SH-SY5Y (cell line): ENCODE results near the gene TOM1L1.

Source experiments
- GATA2 ChIP-seq: IDR thresholded peaks from 2 replicates; pipeline ENCODE4 v1.6.1; 2011; ENCODE audit warnings: mild to moderate bottlenecking, low read depth, low read length
- GATA3 ChIP-seq: IDR thresholded peaks from 2 replicates; pipeline ENCODE4 v1.6.1; 2011; ENCODE audit warnings: low read depth, mild to moderate bottlenecking, low read length, moderate library complexity

- TF ChIP-seq GATA3 (no peak), GATA2 (no peak)
Measured at GRCh38 chr17:54983260-54983659, 82.6 kb downstream of the TOM1L1 start.
